Kidney epithelial cell (primary cell): ENCODE data around the gene VWA5B1. TPM values are rescaled to one million over a fixed set of nuclear protein-coding genes. Genes with fewer than 3 reads are reported as not detected.
A peak's percentile ranks its signal among the peaks of the same experiment; 100 is the strongest.

Source experiments
- DNase-seq: peaks from one replicate; pipeline ENCODE4 v3.0.0-alpha.2; 2010; ENCODE audit warnings: low read depth
- H3K27me3 ChIP-seq: 2 replicates; pipeline ENCODE4 v1.6.0; 2011; ENCODE audit warnings: low read length; ENCODE audit not compliant: control insufficient read depth, insufficient read depth
- H3K36me3 ChIP-seq: 2 replicates; pipeline ENCODE4 v1.5.1; 2011; ENCODE audit warnings: low read length; ENCODE audit not compliant: control insufficient read depth, insufficient read depth
- H3K4me3 ChIP-seq: 2 replicates; pipeline ENCODE4 v1.5.1; 2011; ENCODE audit warnings: low read depth, mild to moderate bottlenecking, control low read depth, low read length
- total RNA-seq: library from RNA; depleted of rRNA; stranded (reverse); fragments of >200 nt; gene quantifications from 2 replicates; pipeline ENCODE4 v1.2.3, GENCODE V29; 2015
- TF ChIP-seq, protein P1 (sequence below): IDR thresholded peaks from 2 replicates; pipeline ENCODE4 v1.5.1; 2011; ENCODE audit warnings: mild to moderate bottlenecking, moderate library complexity, low read length, control low read depth, inconsistent platforms; ENCODE audit not compliant: insufficient read depth, poor library complexity, severe bottlenecking

Gene VWA5B1
- total RNA-seq, 1 donor from 2014 or later = not detected

DNA sequence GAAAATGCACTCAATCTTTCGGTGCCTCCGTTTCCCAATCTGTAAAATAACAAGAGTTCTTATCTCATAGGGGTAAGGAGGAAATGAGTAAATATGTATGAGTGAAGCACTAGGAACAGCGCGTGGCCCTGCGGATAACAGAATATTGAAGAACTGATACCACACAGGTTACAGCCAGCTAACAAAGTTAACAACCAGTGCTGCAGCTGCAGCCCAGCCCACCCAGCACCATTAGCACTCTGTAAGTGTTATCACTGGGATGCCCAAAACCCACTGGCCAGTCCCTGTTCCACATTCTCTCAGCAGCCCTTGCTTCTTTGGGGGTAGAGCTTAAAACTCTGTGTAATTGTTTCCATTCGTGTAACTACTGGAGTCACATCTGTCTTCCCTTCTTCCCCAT, 89.5 kb downstream of the VWA5B1 start:
- TF ChIP-seq, protein P1, sequence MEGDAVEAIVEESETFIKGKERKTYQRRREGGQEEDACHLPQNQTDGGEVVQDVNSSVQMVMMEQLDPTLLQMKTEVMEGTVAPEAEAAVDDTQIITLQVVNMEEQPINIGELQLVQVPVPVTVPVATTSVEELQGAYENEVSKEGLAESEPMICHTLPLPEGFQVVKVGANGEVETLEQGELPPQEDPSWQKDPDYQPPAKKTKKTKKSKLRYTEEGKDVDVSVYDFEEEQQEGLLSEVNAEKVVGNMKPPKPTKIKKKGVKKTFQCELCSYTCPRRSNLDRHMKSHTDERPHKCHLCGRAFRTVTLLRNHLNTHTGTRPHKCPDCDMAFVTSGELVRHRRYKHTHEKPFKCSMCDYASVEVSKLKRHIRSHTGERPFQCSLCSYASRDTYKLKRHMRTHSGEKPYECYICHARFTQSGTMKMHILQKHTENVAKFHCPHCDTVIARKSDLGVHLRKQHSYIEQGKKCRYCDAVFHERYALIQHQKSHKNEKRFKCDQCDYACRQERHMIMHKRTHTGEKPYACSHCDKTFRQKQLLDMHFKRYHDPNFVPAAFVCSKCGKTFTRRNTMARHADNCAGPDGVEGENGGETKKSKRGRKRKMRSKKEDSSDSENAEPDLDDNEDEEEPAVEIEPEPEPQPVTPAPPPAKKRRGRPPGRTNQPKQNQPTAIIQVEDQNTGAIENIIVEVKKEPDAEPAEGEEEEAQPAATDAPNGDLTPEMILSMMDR = no peak
- peaks cover 4% of the 10 kb centered on the region for H3K27me3 ChIP-seq
- no peaks in the 10 kb centered on the region for H3K36me3 ChIP-seq
- DNase-seq = no peak
- H3K4me3 ChIP-seq = no peak overlapping the region

DNA sequence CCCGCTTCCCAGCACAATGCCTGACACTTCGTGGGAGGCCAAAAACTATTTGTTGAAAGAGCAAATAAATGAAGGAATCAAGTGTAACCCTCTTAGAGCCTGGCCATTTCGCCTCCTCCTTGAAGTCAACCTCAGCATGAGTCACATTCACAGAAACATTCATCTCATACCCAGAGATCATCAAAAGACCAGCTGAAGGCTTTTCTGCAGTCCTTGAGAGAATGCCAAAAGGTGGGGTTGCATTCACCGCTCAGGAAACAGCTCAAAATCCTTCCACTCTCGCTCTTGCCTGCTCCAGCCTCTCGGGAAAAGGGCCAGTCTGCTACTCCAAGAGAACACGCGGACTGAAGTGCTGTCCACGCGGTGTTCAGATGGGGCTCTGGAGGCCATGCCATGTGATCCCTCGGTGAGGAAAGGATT, 90.0 kb downstream of the VWA5B1 start:
- peaks cover 8% of the 10 kb centered on the region for H3K27me3 ChIP-seq
- DNase-seq = peak; percentile 54
- H3K4me3 ChIP-seq = no peak overlapping the region
- H3K36me3 ChIP-seq = no peaks in the 10 kb centered on the region
- TF ChIP-seq, protein P1 = no peak

DNA sequence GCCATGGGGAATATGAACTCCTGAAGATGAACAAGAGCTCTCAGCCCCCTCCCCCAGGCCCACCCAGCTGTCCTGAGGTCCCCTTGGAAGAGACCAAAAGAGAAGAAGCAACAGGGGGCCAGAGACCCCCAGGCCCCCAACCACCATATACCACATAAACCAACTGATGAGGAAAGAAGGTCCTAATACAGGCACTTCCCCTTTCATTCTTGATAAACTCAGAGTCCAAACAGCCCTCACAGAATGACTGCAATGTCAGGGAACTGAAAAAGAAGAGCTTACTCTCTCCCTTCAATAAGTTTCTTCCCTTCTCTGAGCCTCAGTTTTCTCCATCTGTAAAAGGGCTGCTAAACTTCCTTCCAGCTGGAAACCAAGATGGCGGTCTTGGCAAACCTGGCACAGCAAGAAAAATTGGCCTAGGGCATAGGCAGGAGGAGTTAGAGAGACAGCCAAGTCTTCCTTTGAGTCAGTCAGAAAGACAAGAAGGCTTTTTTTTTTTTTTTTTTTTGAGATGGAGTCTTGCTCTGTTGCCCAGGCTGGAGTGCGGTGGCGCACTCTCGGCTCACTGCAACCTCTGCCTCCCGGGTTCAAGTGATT, 90.5 kb downstream of the VWA5B1 start:
- no peak for DNase-seq
- H3K4me3 ChIP-seq = no peak overlapping the region
- H3K27me3 ChIP-seq = peaks cover 14% of the 10 kb centered on the region
- TF ChIP-seq, protein P1 = no peak
- H3K36me3 ChIP-seq = no peaks in the 10 kb centered on the region

DNA sequence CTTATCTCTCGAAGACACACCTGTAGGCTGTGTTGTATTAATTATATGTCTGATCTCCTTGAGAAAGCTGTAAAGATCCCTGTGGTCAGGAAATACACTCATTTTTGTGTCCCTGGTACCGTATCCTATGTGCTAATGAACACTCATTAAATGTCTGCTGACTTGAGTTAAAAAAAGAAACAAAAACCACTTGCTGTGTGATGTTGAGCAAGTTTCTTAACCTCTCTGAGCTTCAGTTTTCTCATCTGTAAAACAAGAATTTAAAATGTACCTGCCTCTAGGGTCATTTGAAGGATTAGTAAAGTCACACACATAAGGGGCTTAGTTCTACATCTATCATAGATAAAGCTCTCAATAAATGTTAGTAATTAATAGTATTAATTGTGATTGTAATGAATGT, 91.3 kb downstream of the VWA5B1 start:
- Histone ChIP-seq H3K27me3 (peaks cover 22% of the 10 kb centered on the region), H3K36me3 (no peaks in the 10 kb centered on the region), H3K4me3 (no peak overlapping the region)
- DNase-seq = no peak
- TF ChIP-seq, protein P1 = no peak

DNA sequence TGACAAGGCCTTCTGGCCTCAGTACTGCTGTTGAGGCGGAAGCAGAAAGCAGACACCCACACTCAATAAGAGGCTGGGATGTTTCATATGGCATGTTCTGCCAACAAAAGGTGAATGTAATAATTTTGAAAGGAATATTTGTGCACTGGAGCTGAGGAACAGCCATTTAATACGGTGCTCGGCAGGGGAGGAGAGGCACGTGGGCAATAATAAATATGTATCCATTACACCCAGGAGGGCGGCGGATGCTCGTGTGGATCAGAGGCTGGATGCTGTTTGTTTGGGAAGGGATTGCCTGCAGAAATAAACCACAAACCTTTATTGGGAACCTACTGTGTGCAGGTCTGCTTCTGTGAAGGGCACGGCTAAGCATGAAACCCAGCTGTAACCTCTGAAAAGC, 92.0 kb downstream of the VWA5B1 start:
- H3K4me3 ChIP-seq = no peak overlapping the region
- TF ChIP-seq, protein P1 = no peak
- H3K27me3 ChIP-seq = peaks cover 29% of the 10 kb centered on the region
- no peaks in the 10 kb centered on the region for H3K36me3 ChIP-seq
- DNase-seq = no peak

DNA sequence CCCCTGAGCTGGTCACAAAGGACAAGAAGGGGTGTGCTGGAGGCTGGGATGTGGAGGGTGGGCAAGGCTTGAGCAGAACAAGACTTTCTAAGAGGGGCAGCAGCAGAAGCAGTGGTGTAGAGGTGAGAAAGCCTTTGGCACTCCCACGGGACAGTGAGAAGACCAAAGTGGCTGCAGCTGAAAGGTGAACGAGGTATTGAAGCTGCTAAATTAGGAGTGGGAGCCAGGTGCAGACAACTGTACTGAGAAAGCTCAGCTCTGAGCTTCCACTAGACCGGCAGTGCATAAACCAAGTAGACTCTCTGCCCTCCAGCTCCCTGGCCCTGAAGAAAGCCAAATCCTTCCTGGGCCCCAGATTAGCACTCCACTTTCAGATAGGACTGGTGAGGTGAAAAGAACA, 93.0 kb downstream of the VWA5B1 start:
- Histone ChIP-seq H3K36me3 (no peaks in the 10 kb centered on the region), H3K4me3 (no peak overlapping the region), H3K27me3 (peaks cover 38% of the 10 kb centered on the region)
- no peak for DNase-seq
- TF ChIP-seq, protein P1 = no peak
